A549 (cell line): ENCODE results near the gene SH3RF2. TPM values are rescaled to one million over a fixed set of nuclear protein-coding genes. Genes with fewer than 3 reads are reported as not detected.

Source experiments
- ATAC-seq, 2 experiments: fragments of 200-7000 bp in 1 of 2; fragments of >200 bp in 1 of 2; cut with Nextera tagmentation in 1 of 2; cut with Tn5 transposase in 1 of 2; 3 replicates each; pipeline versions ENCODE4 v1.8.0 to v1.9.1; 2018 to 2020; ENCODE audit warnings: mild to moderate bottlenecking in 1 of 2, moderate library complexity in 1 of 2
- CTCF ChIA-PET: fragments of 300-600 bp; sonication (Branson Sonifier 250); formaldehyde crosslinking; extraction: SDS; loops from one replicate; lab custom pipeline; 2021; ENCODE audit warnings: antibody characterized with exemption, inconsistent platforms; lab: Yijun Ruan, JAX
- POLR2A ChIA-PET: fragments of 350-600 bp; formaldehyde crosslinking; extraction: SDS; loops from one replicate; lab custom pipeline; 2021; ENCODE audit warnings: antibody characterized with exemption, inconsistent platforms; lab: Yijun Ruan, JAX
- DNase-seq, 2 experiments: peaks; one replicate each; pipeline versions ENCODE4 v3.0.0 to v3.0.0-alpha.2; 2011 to 2016; ENCODE audit warnings: low read depth in 1 of 2, low spot score in 1 of 2
- FAIRE-seq: peaks from 2 replicates; lab custom pipeline; 2011; peaks lifted over from hg19 to GRCh38; lab: Jason Lieb, UNC
- H3K27ac ChIP-seq, 2 experiments: fragments of >200 bp; sonication (Bioruptor Twin); formaldehyde crosslinking; 3 replicates each; pipeline ENCODE4 v1.5.1; 2016 to 2017
- H3K4me1 ChIP-seq: fragments of >200 bp; sonication (Bioruptor Twin); formaldehyde crosslinking; 3 replicates; pipeline ENCODE4 v1.6.1; 2016
- H3K4me2 ChIP-seq: fragments of >200 bp; sonication (Bioruptor Twin); formaldehyde crosslinking; 3 replicates; pipeline ENCODE4 v1.6.1; 2016
- H3K4me3 ChIP-seq: fragments of >200 bp; sonication (Bioruptor Twin); formaldehyde crosslinking; 3 replicates; pipeline ENCODE4 v1.5.1; 2016
- H3K9me3 ChIP-seq: fragments of >200 bp; sonication (Bioruptor Twin); formaldehyde crosslinking; 3 replicates; pipeline ENCODE4 v1.6.1; 2016
- CBX2 ChIP-seq: fragments of 200-600 bp; sonication (generic); IDR thresholded peaks from 2 replicates; pipeline ENCODE4 v1.6.1; 2016; ENCODE audit warnings: low read depth, mild to moderate bottlenecking, borderline replicate concordance
- CBX8 ChIP-seq: fragments of 200-600 bp; sonication (generic); IDR thresholded peaks from 2 replicates; pipeline ENCODE4 v1.6.1; 2016
- CHD2 ChIP-seq: fragments of 150-350 bp; IDR thresholded peaks from 2 replicates; pipeline ENCODE4 v1.6.1; 2014; ENCODE audit warnings: low read length; ENCODE audit not compliant: partially characterized antibody
- CTCF ChIP-seq: fragments of >200 bp; sonication (Bioruptor Twin); formaldehyde crosslinking; IDR thresholded peaks from 3 replicates; pipeline ENCODE4 v1.5.1; 2016
- ELK1 ChIP-seq: fragments of 150-350 bp; IDR thresholded peaks from 2 replicates; pipeline ENCODE4 v1.6.1; 2014; ENCODE audit warnings: low read depth, mild to moderate bottlenecking, low read length
- EP300 ChIP-seq, 2 experiments: fragments of >200 bp; sonication (Bioruptor Twin); formaldehyde crosslinking; IDR thresholded peaks; 2 replicates in 1 of 2; 3 replicates in 1 of 2; pipeline ENCODE4 v1.6.1; 2016 to 2017
- FOSB ChIP-seq: fragments of 250-450 bp; sonication (Bioruptor Pico); IDR thresholded peaks from 2 replicates; pipeline ENCODE4 v1.5.0; 2020; ENCODE audit warnings: mild to moderate bottlenecking, moderate library complexity
- GATA3 ChIP-seq: IDR thresholded peaks from 2 replicates; pipeline ENCODE4 v1.6.1; 2012; ENCODE audit warnings: borderline replicate concordance
- HDAC2 ChIP-seq: fragments of 200-600 bp; sonication (generic); IDR thresholded peaks from 2 replicates; pipeline ENCODE4 v1.6.1; 2016
- HES2 ChIP-seq: fragments of >200 bp; sonication (Bioruptor Twin); formaldehyde crosslinking; IDR thresholded peaks from 2 replicates; pipeline ENCODE4 v1.6.1; 2016
- HMGXB4 ChIP-seq: fragments of 250-450 bp; sonication (Bioruptor Pico); IDR thresholded peaks from 2 replicates; pipeline ENCODE4 v1.5.0; 2021; ENCODE audit warnings: mild to moderate bottlenecking, moderate library complexity, borderline replicate concordance
- HOXA7 ChIP-seq: fragments of 250-450 bp; sonication (Bioruptor Pico); IDR thresholded peaks from 2 replicates; pipeline ENCODE4 v1.5.0; 2020; ENCODE audit warnings: mild to moderate bottlenecking, moderate library complexity
- JUNB ChIP-seq: fragments of >200 bp; sonication (Bioruptor Twin); formaldehyde crosslinking; IDR thresholded peaks from 2 replicates; pipeline ENCODE4 v1.6.1; 2016
- KDM5A ChIP-seq: fragments of 200-600 bp; sonication (generic); IDR thresholded peaks from 2 replicates; pipeline ENCODE4 v1.6.1; 2016; ENCODE audit warnings: antibody characterized with exemption, mild to moderate bottlenecking
- NPAS2 ChIP-seq: fragments of 250-450 bp; sonication (Bioruptor Pico); IDR thresholded peaks from 2 replicates; pipeline ENCODE4 v1.8.0; 2022; ENCODE audit warnings: mild to moderate bottlenecking, moderate library complexity, borderline replicate concordance
- NR3C1 ChIP-seq: fragments of >200 bp; sonication (Bioruptor Twin); formaldehyde crosslinking; IDR thresholded peaks from 3 replicates; pipeline ENCODE4 v1.6.1; 2017
- RAD21 ChIP-seq, 2 experiments: fragments of >200 bp in 1 of 2; sonication (Bioruptor Twin) in 1 of 2; formaldehyde crosslinking in 1 of 2; IDR thresholded peaks in 1 of 2; conservative IDR thresholded peaks in 1 of 2; 2 replicates in 1 of 2; 3 replicates in 1 of 2; pipeline ENCODE4 v1.6.1; 2012 to 2018; ENCODE audit warnings: inconsistent platforms in 1 of 2
- RFX5 ChIP-seq: fragments of 450-650 bp; IDR thresholded peaks from 2 replicates; pipeline ENCODE4 v1.7.1; 2014; ENCODE audit warnings: antibody characterized with exemption, mild to moderate bottlenecking, moderate library complexity
- SMC3 ChIP-seq: fragments of >200 bp; sonication (Bioruptor Twin); formaldehyde crosslinking; IDR thresholded peaks from 3 replicates; pipeline ENCODE4 v1.6.1; 2018; ENCODE audit warnings: inconsistent platforms
- SREBF2 ChIP-seq: fragments of 450-650 bp; IDR thresholded peaks from 2 replicates; pipeline ENCODE4 v1.6.1; 2014; ENCODE audit warnings: mild to moderate bottlenecking, moderate library complexity
- TP53 ChIP-seq: fragments of 250-450 bp; sonication (Bioruptor Pico); IDR thresholded peaks from 2 replicates; pipeline ENCODE4 v1.5.0; 2021; ENCODE audit warnings: mild to moderate bottlenecking, moderate library complexity
- WGBS: methylation state at CpG from one replicate; pipeline ENCODE4 v1.1.6; 2017; ENCODE audit errors: missing lambda C conversion rate; 5-methylcytosine and 5-hydroxymethylcytosine counted together
- polyA plus RNA-seq, 4 experiments: library from polyadenylated mRNA; depleted of rRNA in 3 of 4; stranded (reverse); fragments of >200 nt; fragmentation: RNase III in 1 of 4; extraction: RNeasy Plus Mini Kit Qiagen cat#74134 plus additional on column Dnase treatment in 1 of 4; gene quantifications; 2 replicates in 3 of 4; 3 replicates in 1 of 4; pipeline ENCODE4 v1.2.3, GENCODE V29; 2011 to 2017

The SH3RF2 gene
- polyA plus RNA-seq, 2 of the 4 experiments (the other 2 are of a cell fraction): 4.1 to 6.0 TPM

GRCh38 chr5:146078566-146078965, 142.2 kb downstream of the SH3RF2 start:
- ATAC-seq (no peak), FAIRE-seq (no peak), DNase-seq (no peak)
- POLR2A ChIA-PET: no interaction called here
- no peak overlapping the region for H3K27ac ChIP-seq
- CTCF ChIA-PET: no interaction called here
- 63% methylated on average over 2 of the region's 2 CpGs for WGBS
- H3K4me1 ChIP-seq: no peaks in the 10 kb centered on the region
- no peak overlapping the region for H3K4me2 ChIP-seq
- TF ChIP-seq HMGXB4 (CRISPR knock-in tag) (no peak), CBX2 (no peak), HDAC2 (no peak), NR3C1 (no peak), GATA3 (no peak), SREBF2 (no peak), CBX8 (no peak)
- H3K4me3 ChIP-seq: no peak overlapping the region
- no peaks in the 10 kb centered on the region for H3K9me3 ChIP-seq

- FAIRE-seq (no peak), ATAC-seq (no peak)
Observed at GRCh38 chr5:146079695-146080373, 143.5 kb downstream of the SH3RF2 start.

More at GRCh38 chr5:146079695-146080373, 143.5 kb downstream of the SH3RF2 start:
- Histone ChIP-seq H3K4me3 (no peak overlapping the region), H3K27ac (no peak overlapping the region), H3K9me3 (no peaks in the 10 kb centered on the region), H3K4me1 (no peaks in the 10 kb centered on the region), H3K4me2 (no peak overlapping the region)
- no peak for TF ChIP-seq CTCF
- no peak for TF ChIP-seq RAD21 (conservative IDR thresholded peaks at IDR 0.05 in 1 of 2, IDR thresholded peaks at IDR 0.05 in 1 of 2)
- TF ChIP-seq RFX5: no peak
- TF ChIP-seq HMGXB4 (CRISPR knock-in tag): no peak
- no peak for TF ChIP-seq SREBF2
- no peak for TF ChIP-seq NPAS2 (CRISPR knock-in tag)
- no peak for TF ChIP-seq TP53 (CRISPR knock-in tag)
- TF ChIP-seq JUNB: no peak
- TF ChIP-seq FOSB (CRISPR knock-in tag): no peak
- TF ChIP-seq CHD2: no peak
- no peak for TF ChIP-seq HES2
- TF ChIP-seq ELK1: no peak
- TF ChIP-seq SMC3: no peak
- TF ChIP-seq KDM5A: no peak
- TF ChIP-seq EP300 (IDR thresholded peaks at IDR 0.05): no peak
- TF ChIP-seq HOXA7: no peak
- CTCF ChIA-PET: no interaction called here
- DNase-seq: no peak
- POLR2A ChIA-PET: no interaction called here
- WGBS: 50% methylated on average over 7 of the region's 7 CpGs
